ENCODE results near the gene HAGHL.

The HAGHL gene

DNA sequence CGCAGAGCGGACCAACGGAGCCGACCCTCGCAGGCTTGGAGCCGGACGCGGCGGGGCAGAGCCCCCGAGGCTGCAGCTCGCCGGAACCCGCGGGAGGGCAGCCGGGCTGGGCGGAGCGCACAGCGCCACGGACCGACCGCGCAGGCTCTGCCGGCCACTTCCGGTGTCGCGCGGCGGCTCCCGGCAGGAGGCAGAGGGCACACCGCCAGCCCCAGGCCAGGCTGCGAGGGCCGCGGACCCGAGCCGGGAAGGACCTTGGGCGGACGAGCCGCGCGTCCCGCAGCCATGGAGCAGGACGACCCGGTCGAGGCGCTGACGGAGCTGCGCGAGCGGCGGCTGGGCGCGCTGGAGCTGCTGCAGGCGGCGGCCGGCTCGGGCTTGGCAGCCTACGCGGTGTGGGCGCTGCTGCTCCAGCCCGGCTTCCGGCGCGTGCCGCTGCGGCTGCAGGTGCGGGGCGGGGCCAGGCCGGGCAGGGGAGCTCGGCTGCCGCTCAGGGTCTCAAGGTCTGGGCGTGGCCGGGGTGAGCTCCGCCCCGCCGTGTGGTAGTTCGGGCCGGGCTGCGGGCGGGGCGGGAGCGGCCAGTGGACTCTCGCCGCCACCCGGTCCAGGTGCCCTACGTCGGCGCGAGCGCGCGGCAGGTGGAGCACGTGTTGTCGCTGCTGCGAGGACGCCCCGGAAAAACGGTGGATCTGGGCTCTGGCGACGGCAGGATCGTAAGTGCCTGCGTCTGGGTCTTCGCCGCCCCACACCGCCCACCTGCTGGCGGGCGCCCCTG is 5.7 kb upstream of the HAGHL start, which contains the start of gene ANTKMT:
Gene ANTKMT, plus strand, starts transcription at position 157 of the 775 bp plus-strand sequence. Its CDS starts 129 bp downstream, at position 286.
- peak in 1 of 2 donors; percentile 42 for DNase-seq (ENCODE audit: low read depth in 2 of 2, low spot score in 1 of 2)

DNA sequence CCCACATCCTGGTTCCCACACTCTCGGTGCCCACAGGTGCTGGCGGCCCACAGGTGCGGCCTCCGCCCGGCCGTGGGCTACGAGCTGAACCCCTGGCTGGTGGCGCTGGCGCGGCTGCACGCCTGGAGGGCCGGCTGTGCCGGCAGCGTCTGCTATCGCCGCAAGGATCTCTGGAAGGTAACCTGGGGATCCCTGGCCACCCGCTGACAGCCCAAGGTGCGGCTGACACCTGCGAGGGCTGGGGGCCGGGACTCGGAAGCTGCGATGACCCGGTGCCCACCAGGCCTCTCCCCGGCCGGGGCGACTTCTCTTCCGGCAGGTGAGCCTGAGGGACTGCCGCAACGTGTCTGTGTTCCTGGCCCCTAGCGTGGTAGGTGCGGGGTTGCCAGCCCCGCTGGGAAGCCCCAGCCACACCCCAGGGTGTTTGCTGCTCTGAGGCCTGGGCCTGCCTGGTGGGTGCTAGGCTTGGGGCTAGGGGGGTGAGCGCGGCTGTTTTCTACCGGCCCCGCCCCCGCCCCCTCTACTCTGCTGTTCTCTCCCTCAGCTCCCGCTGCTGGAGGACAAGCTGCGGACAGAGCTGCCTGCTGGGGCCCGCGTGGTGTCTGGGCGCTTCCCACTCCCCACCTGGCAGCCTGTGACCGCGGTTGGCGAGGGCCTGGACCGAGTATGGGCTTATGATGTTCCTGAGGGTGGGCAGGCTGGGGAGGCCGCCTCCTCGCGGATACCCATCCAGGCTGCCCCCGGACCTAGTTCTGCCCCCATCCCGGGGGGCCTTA is 5.0 kb upstream of the HAGHL start:
- DNase-seq (ENCODE audit: low read depth in 2 of 2, low spot score in 1 of 2) = no peak

DNA sequence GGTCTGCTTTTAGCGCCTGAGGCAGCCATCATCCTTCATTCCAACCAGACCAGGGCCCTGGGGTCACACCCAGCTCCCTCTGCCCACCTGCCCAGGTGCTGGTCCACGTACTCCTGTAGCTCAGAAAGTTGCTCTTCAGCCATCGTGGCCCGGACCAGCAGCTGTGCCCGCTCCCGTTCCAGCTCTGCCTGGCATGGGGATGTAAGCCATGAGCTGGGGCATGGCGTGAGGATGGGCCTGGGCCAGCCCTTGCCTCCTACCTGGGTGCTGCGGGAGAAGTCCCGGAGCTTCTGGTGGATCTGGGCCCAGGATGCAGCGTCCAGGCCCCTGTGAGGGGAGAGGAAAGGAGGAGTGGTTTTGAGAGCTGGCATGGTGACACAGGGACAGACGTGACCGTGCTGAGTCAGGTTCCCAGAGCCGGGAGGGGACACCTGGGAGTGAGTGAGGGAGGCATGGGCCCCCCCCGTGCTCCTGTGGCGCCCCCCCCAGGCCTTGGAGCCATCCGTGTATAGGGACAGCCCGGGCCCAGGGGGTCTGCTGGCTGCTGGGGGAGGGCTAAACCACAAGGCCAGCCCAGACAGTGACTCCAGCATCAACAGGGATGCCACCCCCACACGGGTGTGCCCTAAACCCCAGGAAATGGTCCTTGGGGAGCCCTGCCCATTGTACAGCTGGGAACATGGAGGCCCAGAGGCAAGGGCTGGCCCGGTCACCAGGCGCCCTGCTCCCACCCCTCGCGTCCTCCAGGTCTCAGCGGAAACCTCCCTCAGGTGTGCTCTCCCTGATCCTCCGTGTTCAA is 3.9 kb upstream of the HAGHL start:
- DNase-seq (ENCODE audit: low read depth in 2 of 2, low spot score in 1 of 2) = no peak

GRCh38 chr16:723695-724094 is 3.2 kb upstream of the HAGHL start:
- DNase-seq (ENCODE audit: low read depth in 2 of 2, low spot score in 1 of 2) = no peak

GRCh38 chr16:724188-725040 is 2.5 kb upstream of the HAGHL start:
- no peak for DNase-seq (ENCODE audit: low read depth in 2 of 2, low spot score in 1 of 2)

- DNase-seq (ENCODE audit: low read depth in 2 of 2, low spot score in 1 of 2) = no peak
These were observed 1.9 kb upstream of the HAGHL start for GRCh38 chr16:725041-725376.

GRCh38 chr16:725463-726187 is 1.3 kb upstream of the HAGHL start:
- DNase-seq (ENCODE audit: low read depth in 2 of 2, low spot score in 1 of 2) = no peak

GRCh38 chr16:726188-726437 is 793 bp upstream of the HAGHL start:
- no peak for DNase-seq (ENCODE audit: low read depth in 2 of 2, low spot score in 1 of 2)

DNA sequence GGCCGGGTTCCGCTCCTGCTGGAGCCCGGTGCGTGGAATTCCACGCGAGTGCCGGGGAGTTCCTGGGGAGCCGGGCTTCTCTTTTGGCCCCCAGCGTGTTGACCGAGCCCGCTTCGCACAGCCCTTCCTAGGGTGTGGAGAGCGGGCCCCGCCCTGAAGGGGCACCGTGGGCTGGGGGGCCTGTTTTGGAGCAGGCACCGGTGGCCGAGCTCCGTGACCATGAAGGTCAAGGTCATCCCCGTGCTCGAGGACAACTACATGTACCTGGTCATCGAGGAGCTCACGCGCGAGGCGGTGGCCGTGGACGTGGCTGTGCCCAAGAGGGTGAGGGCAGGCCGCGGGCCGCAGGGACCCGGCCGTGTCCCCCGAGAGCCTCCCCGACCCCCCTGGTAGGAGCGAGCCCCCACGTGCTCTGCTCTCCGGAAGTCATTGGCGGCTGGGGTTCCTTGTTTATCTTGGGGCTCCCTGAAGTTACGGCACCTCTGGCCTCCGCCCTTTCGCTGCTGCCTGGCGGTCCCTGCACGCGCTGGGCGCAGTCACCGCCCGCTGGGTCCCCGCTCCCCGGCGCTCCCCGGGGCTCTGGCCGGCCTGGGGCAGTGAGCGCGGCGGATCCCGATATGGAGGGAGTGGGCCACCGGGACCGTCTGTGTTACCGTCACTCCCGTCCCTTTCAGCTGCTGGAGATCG is 528 bp downstream of the HAGHL start:
- DNase-seq (ENCODE audit: low read depth in 2 of 2, low spot score in 1 of 2) = no peak

DNA sequence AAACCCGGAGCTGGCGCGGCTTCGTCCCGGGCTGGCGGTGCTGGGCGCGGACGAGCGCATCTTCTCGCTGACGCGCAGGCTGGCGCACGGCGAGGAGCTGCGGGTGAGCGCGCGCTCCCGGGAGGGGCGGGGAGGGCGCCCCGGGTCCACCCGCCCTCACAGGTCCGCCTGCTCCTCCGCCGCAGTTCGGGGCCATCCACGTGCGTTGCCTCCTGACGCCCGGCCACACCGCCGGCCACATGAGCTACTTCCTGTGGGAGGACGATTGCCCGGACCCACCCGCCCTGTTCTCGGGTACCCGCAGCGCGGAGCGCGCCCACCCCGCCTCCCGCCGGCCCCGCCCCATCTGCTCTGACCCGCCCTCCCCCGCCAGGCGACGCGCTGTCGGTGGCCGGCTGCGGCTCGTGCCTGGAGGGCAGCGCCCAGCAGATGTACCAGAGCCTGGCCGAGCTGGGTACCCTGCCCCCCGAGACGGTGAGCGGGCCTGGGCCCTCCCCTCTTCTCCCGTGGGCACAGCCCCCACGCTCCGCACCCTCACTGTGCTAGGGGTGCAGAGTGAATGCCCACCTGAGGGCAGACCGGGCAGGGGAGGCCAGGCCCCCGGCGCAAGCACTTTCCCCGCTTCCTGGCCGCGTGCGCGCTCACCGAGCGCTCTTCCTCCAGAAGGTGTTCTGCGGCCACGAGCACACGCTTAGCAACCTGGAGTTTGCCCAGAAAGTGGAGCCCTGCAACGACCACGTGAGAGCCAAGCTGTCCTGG is 1.4 kb downstream of the HAGHL start:
- DNase-seq (ENCODE audit: low read depth in 2 of 2, low spot score in 1 of 2) = peak; percentile 29 to 33

DNA sequence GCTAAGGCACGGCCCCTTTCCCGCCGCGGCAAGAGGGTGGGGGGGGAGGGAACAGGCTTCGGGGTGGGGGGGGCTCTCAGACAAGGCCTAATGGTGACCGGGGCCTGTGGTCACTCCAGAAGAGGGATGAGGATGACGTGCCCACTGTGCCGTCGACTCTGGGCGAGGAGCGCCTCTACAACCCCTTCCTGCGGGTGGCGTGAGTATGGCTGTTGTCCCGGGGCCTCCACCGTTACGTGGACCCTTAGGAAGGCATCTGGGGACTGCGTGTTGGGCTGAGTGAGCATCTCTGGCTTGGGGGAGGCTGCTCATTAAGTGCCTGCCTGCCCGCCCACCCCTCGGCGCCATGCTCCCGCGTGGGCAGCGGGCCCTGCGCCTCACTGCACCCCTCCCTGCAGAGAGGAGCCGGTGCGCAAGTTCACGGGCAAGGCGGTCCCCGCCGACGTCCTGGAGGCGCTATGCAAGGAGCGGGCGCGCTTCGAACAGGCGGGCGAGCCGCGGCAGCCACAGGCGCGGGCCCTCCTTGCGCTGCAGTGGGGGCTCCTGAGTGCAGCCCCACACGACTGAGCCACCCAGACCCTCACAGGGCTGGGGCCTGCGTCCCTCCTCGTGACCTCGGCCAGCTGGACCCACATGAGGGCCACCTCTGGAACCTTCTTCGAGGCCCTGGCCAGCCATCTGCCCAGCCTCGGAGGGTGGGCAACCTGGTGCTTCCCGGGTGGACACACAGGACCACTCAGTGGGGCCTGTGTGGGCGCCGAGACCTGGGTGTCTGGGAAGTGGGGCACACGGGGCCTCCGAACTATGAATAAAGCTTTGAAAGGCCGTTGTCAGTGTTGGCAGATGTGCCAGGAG is 2.2 kb downstream of the HAGHL start:
- no peak for DNase-seq (ENCODE audit: low read depth in 2 of 2, low spot score in 1 of 2)

- no peak for DNase-seq (ENCODE audit: low read depth in 2 of 2, low spot score in 1 of 2)
These were observed 3.1 kb downstream of the HAGHL start for GRCh38 chr16:729768-730665.

DNA sequence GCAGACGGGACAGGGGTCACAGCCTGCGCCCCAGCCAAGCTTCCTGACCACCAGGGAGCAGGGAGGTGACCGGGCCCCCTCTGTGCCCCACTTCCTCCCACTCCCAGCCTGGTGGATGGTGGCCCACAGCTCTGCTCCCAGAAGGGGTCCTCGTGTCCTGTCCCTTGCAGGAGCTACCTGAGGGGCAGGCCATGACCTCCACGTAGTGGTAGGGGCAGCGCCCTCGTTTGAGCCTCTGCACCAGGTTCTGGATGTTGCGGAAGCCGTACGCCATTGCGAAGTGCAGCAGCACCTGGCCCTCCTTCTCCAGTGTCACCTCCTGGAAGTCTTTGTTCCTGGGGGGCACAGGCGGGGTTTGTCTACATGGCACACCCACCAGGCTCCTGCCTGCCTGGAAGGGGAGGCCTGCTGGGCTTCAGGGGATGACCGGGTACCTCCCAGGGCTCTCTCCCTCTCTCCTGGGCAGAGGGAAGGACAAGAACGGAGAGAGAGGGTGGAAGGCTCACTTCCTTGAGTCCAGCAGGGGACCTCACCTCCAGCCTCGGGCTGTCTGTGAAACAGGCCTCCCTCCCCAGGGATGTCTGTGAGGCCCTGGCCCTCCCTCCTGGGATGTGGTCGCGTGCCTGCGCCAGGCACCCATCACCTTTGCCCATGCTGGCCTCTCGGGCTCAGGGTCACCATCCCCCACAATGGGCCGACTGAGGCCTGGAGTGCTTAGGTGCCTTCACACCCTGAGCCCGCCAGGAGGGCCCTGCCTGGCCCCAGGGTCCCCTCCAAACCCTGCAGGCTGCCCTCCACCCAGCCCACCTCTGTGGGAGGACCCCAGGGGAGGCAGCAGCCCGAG is 4.0 kb downstream of the HAGHL start:
- no peak for DNase-seq (ENCODE audit: low read depth in 2 of 2, low spot score in 1 of 2)

DNA sequence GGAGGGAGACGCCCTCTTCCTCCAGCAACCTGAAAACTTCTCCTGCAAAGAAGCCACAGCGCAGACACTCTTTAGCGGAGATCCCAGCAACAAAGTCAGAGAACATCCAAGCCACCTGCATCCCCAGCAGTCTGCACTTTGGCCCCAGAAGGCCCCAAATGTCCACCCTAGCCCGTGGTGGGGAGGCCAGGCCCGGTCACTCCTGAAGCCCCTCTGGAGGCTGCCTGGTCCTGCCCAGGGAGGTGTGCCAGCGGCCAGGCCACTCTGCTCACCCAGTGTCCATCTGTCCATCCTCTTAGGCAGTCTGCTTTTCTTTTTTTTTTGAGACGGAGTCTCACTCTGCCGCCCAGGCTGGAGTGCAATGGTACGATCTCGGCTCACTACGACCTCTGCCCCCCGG is 5.4 kb downstream of the HAGHL start:
- no peak for DNase-seq (ENCODE audit: low read depth in 2 of 2, low spot score in 1 of 2)

DNA sequence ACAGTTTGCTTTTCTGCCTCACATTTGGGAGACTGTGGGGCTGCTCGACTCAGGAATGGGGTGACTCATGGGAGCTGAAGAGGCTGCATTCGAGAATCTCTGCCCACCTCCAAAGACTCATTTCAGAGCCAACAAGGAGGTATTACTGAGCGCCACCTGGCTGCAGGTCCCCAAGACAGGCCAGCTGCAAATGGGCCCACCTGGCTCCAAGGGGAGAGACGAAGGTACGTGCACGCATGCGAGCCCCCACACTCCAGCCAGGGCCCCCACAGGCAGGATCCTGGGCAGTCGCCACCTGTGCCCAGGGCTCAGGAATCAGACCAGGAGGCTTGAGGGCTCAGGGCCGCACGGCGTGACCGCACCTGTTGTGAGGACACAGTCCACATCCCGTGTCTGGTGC is 6.0 kb downstream of the HAGHL start:
- no peak for DNase-seq (ENCODE audit: low read depth in 2 of 2, low spot score in 1 of 2)

All from stimulated activated CD8-positive, alpha-beta memory T cell treated with anti-CD3 and anti-CD28 coated beads, Interleukin-4, amount 100 ng/mL, for 1 hour (primary cell).